GM12873 (cell line): ENCODE results near the gene ATP6V0E2.

Experiments
- TF ChIP-seq, protein P1 (sequence below): IDR thresholded peaks from 2 replicates; pipeline ENCODE4 v1.5.1; 2012; ENCODE audit warnings: low read depth, mild to moderate bottlenecking, moderate library complexity, low read length, control low read depth; ENCODE audit not compliant: insufficient read depth; ENCODE audit errors: missing control alignments

Gene ATP6V0E2

DNA sequence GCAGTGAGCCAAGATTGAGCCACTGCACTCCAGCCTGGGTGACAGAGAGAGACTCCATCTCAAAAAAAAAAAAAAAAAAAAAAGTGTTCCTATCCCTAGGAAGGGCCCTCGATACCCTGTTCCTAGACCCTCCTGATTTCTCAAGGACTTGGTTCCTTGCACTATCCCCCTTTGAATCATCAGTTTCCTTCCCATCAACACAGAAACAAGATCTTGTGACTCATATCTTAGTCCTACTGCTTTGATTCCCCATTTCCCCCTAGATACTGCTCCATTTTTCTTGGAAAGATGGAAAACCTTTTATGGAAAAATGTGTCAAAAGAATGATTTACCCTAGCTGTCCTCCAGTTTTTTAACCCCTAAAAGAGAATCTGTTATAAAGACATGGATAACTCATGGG is 37.3 kb upstream of the ATP6V0E2 start:
- TF ChIP-seq, protein P1, sequence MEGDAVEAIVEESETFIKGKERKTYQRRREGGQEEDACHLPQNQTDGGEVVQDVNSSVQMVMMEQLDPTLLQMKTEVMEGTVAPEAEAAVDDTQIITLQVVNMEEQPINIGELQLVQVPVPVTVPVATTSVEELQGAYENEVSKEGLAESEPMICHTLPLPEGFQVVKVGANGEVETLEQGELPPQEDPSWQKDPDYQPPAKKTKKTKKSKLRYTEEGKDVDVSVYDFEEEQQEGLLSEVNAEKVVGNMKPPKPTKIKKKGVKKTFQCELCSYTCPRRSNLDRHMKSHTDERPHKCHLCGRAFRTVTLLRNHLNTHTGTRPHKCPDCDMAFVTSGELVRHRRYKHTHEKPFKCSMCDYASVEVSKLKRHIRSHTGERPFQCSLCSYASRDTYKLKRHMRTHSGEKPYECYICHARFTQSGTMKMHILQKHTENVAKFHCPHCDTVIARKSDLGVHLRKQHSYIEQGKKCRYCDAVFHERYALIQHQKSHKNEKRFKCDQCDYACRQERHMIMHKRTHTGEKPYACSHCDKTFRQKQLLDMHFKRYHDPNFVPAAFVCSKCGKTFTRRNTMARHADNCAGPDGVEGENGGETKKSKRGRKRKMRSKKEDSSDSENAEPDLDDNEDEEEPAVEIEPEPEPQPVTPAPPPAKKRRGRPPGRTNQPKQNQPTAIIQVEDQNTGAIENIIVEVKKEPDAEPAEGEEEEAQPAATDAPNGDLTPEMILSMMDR: no peak

DNA sequence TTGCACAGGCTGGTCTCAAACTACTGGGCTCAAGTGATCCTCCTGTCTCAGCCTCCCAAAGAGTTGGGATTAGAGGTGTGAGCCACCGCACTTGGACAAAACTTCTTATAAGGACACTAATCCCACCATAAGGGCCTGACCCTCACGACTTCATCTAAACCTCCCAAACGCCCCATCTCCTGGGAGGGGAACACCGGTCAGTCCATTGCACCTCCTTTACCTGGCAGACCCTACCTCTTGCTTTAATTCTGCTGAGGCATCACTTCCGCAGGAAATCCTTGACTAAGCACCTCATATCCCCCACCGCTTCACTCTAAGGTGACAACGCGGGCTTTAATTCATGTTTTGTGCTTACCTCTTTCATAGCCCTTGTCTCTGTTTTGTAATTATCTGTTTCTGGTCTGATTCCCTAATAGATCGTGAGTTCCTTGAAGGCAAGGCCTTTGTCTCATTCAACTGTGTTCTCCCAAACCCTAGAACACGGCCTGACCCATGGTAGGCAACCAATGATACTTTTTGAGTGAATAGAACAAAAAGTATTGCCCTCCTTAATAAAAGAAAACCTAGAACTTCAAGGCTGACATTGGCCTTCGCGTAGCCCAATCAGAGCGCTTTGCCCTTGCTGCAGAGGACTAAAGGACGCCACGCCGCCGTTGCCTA is 36.1 kb upstream of the ATP6V0E2 start:
- TF ChIP-seq, protein P1: no peak

DNA sequence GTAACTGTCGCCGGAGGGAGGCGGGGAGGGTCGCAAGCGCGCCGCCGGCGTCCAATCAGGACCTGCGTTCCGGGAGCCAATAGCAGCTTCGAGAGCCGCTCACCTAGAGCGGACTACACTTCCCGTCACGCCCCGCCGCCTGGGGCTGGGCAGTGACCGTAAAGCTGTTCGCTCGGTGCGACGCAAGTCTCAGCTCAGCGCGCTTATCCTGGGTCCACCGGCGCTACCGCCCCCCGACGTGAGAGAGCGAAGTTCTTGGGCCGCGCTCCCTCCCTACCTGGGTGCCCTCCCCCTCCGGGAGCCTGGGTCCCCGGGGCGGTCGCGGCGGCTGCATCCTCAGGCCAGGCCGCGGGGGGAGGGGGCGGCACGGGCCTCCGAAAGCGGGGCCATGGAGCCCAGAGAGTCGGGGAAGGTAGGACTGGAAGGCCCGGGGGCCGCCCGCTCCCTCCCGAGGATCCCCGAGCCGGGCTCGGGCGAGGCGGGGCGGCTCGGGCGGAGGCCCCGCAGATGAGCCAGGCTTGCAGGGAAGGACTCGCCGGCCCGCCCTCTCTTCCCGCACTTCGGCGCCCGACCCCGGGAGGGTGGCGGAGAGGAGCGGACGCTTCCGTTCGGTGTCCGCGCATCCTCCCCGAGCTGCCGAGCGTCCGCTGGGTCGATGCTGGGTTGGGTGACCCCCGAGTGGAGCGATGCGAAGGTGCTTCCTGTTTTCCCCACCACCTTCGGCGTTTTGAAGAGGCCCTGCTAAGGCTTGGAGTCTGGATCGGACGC is 35.4 kb upstream of the ATP6V0E2 start, which contains the start of gene ZNF862:
ZNF862 (plus strand) TSS at position 152 of the 768 bp plus-strand sequence; CDS start at position 389, 237 bp downstream.
- TF ChIP-seq, protein P1: no peak

DNA sequence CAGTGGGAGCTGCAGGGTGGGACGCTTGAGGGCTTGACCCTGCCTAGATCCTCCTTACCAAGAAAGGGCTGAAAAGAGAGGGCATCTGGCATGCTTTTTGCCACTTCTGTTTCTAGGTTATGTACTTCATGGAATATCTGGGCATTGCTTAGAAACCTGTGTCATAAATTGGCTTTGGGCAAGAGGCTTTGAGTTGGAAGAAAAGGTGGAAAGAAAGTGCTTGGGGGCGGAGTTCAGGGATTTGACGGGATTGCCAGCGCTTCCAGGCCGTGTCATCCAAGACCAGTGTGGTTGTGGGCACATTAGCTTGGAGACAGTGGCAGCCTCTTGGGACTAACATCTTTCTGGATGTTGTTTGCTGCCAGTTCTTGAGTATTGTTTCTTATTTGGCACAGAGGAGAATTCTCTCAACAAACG is 34.8 kb upstream of the ATP6V0E2 start:
- TF ChIP-seq, protein P1: no peak

DNA sequence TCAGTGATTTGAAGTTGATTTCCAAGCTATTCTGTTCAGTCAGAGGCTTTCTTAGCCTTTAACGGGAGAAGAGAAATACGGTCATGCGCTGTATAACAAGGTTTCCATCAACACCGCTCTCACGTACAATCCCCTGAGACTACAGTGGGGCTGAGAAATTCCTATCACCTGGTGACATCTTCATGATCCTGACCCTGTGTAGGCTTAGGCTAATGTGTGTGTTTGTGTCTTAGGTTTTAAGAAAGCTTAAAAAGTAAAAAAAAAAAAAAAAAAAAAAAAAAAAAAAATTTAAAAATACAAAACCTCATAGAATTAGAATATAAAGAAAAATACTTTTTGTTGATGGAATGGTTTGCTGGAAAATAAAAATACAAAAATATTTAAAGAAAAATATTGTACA is 33.8 kb upstream of the ATP6V0E2 start:
- TF ChIP-seq, protein P1: no peak

DNA sequence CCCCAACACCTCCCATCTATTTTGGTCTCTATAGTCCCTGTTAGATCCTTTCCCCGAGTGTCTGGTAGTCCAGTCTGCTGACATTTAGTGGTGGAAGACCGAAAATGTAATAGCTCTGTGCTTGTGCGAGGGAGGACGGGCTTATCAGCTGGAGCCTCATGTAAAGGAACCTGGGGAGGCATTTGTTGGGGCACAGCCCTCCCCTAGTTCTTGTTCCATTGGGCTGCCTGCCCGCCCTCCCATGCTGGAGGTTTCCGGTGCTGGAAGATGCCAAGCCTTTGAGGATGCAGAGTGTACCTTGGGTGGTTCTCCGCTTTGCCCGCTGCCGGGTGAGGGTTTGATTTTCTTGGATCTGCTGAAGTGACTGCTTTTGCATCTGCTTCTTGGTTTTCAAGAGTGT is 30.2 kb upstream of the ATP6V0E2 start:
- TF ChIP-seq, protein P1: no peak

DNA sequence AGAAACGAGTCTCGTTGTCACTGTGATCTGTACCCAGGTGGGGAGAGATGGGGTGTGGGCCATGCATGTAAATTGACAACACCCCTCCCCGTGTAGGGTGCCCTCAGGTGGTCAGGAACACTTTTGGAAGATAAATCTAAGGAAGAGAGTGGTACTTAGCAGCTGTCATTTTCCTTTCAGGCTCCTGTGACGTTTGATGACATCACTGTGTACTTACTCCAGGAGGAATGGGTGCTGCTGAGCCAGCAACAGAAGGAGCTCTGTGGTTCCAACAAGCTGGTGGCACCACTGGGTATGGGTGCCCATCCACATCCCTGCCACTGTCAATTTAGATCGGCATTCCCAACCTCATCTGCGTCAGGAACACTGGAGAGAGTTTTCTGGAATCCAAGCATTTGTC is 29.3 kb upstream of the ATP6V0E2 start:
- TF ChIP-seq, protein P1: no peak
